Measurements from ENCODE around the gene KLHL29. TPM values are rescaled to one million over a fixed set of nuclear protein-coding genes. Genes with fewer than 3 reads are reported as not detected.

Gene KLHL29
- total and polyA plus RNA-seq, 2 experiments from 2014 or later, result 1.5 to 6.5 TPM

- no peak overlapping the region for H2AFZ ChIP-seq
- no peaks in the 10 kb centered on the region for H3K9me3 Mint-ChIP-seq
- no peaks in the 10 kb centered on the region for H3K36me3 Mint-ChIP-seq (ENCODE audit: low read depth)
- H3K4me3 ChIP-seq, result no peak overlapping the region
- DNase-seq (ENCODE audit: low spot score), result no peak
- no peaks in the 10 kb centered on the region for H3K9me2 ChIP-seq (ENCODE audit: insufficient read depth)
- ATAC-seq, result no peak
- H3K4me1 ChIP-seq (ENCODE audit: insufficient read depth), result no peaks in the 10 kb centered on the region
- no peaks in the 10 kb centered on the region for H3K36me3 ChIP-seq (ENCODE audit: insufficient read depth)
- H3K27me3 ChIP-seq (ENCODE audit: insufficient read depth), result no peaks in the 10 kb centered on the region
- H4K20me1 ChIP-seq (replicated peaks; ENCODE audit: insufficient read depth), result no peaks in the 10 kb centered on the region
- H3K27ac Mint-ChIP-seq, result no peak overlapping the region
- no peaks in the 10 kb centered on the region for H3F3A ChIP-seq (replicated peaks; ENCODE audit: low read depth)
- H3K79me2 ChIP-seq (replicated peaks; ENCODE audit: insufficient read depth), result no peaks in the 10 kb centered on the region
- no peak overlapping the region for H3K4me2 ChIP-seq
- peaks cover 20% of the 10 kb centered on the region for H3K4me1 Mint-ChIP-seq
- H3K27me3 Mint-ChIP-seq (ENCODE audit: insufficient read depth, low read depth, poor library complexity), result peaks cover 10% of the 10 kb centered on the region
- no peak overlapping the region for H3K27ac ChIP-seq (ENCODE audit: low read depth)
- no peak for TF ChIP-seq JUNB (IDR thresholded peaks at IDR 0.05; ENCODE audit: unreplicated experiment)
- TF ChIP-seq EZH2phosphoT487 (IDR thresholded peaks at IDR 0.05; ENCODE audit: unreplicated experiment), result no peak
- no peak for TF ChIP-seq ZNF462 (CRISPR knock-in tag; IDR thresholded peaks at IDR 0.05)
- no peak for TF ChIP-seq ZNF331 (CRISPR knock-in tag; IDR thresholded peaks at IDR 0.05; ENCODE audit: low read depth)
- TF ChIP-seq EZH2 (IDR thresholded peaks at IDR 0.05; ENCODE audit: low read depth, unreplicated experiment), result no peak
- no peak for TF ChIP-seq ZNF114 (CRISPR knock-in tag; IDR thresholded peaks at IDR 0.05)
- TF ChIP-seq STAT1 (IDR thresholded peaks at IDR 0.05; ENCODE audit: unreplicated experiment), result no peak
- TF ChIP-seq POLR2AphosphoS5 (IDR thresholded peaks at IDR 0.05; ENCODE audit: low read depth), result no peak
- no peak for TF ChIP-seq NANOG (IDR thresholded peaks at IDR 0.05; ENCODE audit: borderline replicate concordance)
- no peak for TF ChIP-seq REST (IDR thresholded peaks at IDR 0.05; ENCODE audit: unreplicated experiment)
- H3K4me3 Mint-ChIP-seq, result no peak overlapping the region
Measured at GRCh38 chr2:23484275-23484674, 99.3 kb downstream of the KLHL29 start.
